ENCODE results near the gene CD300C.

GRCh38 chr17:74555427-74555940, 9.6 kb upstream of the CD300C start:
- TF ChIP-seq CTCF (IDR thresholded peaks at IDR 0.05) = no peak
- TF ChIP-seq POLR2A (IDR thresholded peaks at IDR 0.05) = no peak
